Retinal pigment epithelial cell (primary cell): ENCODE results near the gene EBNA1BP2.

ENCODE experiments used
- DNase-seq: peaks from one replicate; pipeline ENCODE4 v3.0.0-alpha.2; 2010; ENCODE audit warnings: low read depth
- H3K4me3 ChIP-seq: 2 replicates; pipeline ENCODE4 v1.5.1; 2011; ENCODE audit warnings: mild to moderate bottlenecking, low read length, control low read depth, moderate library complexity
- CTCF ChIP-seq: conservative IDR thresholded peaks from 2 replicates; pipeline ENCODE4 v1.5.1; 2011; ENCODE audit warnings: low read depth, low read length, control low read depth, inconsistent platforms

Gene EBNA1BP2

GRCh38 chr1:43207229-43207853 is 35.3 kb upstream of the EBNA1BP2 start:
- peak; percentile 73 for DNase-seq
- H3K4me3 ChIP-seq = no peak overlapping the region
- TF ChIP-seq CTCF = no peak

GRCh38 chr1:43206600-43207228 is 34.6 kb upstream of the EBNA1BP2 start:
- DNase-seq = peak; percentile 89
- TF ChIP-seq CTCF = no peak
- no peak overlapping the region for H3K4me3 ChIP-seq

DNA sequence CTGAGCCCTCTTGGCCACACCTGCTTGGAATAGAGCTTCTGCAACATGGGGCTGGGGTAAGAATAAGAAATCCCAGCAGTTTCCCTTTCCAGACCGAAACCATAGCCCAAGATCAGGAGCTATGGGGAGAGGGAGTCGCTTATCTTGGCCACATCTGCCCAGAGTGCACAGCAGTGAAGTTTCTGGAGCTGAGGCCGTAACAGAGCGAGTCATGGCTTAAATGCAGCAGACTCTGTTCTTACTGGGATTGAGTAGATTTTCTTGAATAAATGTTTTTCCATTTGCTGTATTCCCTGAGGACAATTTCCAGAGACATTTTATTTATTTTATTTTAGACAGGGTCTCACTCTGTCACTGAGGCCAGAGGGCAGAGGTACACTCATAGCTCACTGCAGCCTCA is 33.6 kb upstream of the EBNA1BP2 start:
- TF ChIP-seq CTCF = no peak
- H3K4me3 ChIP-seq = no peak overlapping the region
- no peak for DNase-seq

DNA sequence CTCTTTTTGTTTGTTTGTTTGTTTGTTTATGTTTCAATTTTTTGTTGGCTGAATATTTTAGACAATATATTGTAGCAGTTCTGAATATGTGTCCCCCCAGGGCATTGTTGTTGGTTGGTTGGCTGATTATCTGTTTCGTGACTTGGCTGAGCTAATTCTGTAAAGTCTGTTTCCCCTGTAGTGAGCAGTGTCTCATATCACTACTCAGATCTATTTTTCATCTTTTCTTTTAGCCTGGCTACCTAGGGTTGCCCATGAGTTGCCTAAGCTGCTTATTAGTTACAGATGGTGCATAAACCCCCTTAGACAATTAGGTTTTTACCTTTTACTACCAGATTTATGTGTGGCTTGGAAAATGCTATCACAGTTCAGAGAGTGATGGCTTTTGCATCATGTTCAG is 32.3 kb upstream of the EBNA1BP2 start:
- no peak overlapping the region for H3K4me3 ChIP-seq
- no peak for TF ChIP-seq CTCF
- DNase-seq = no peak

DNA sequence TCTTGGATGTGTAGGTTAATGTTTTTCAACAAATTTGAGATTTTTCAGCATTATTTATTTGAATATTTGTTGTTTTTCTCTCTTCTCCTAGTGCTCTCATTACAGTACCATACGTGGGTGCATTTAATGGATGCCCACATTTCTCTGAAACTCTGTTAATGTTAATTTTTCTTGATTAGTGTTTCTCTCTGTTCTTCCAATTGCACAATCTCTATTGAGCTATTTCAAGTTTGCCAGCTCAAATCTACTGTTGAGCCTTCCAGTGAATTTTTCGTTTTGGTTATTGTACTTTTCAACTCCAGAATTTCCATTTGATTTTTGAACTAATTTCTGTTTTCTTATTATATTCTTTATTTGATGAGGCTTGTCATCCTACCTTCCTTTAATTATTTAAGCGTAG is 31.8 kb upstream of the EBNA1BP2 start:
- no peak for DNase-seq
- H3K4me3 ChIP-seq = no peak overlapping the region
- TF ChIP-seq CTCF = no peak

DNA sequence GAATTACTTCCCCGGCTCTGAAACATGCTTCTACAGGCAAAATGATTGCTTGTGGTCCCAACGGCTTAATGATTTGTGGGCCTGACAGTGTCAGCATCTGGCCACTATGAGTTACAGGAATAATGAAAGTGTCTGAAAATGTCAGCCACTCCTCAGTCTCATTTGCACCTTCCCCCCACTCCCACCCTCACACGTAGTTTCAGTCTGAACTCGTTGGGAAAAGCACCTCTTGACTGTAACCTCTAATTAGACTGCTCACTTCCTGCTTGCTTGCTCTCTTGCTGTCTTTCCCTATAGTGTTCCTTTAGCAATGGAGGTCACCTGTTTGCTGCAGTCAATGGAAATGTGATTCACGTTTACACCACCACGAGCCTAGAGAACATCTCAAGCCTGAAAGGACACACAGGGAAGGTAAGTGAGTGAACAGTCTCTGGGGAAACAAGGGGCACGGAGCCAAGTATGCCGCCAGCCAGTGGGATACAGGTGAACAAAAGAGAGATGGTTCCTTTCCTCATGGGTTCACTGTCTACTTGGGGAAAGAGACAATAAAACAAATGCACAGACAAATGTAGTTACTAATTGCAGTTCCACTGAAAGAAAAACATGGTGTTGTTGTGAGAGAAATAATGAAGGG is 27.1 kb upstream of the EBNA1BP2 start:
- no peak for DNase-seq
- no peak overlapping the region for H3K4me3 ChIP-seq
- no peak for TF ChIP-seq CTCF
